Measurements from ENCODE around the gene SRP19.

DNA sequence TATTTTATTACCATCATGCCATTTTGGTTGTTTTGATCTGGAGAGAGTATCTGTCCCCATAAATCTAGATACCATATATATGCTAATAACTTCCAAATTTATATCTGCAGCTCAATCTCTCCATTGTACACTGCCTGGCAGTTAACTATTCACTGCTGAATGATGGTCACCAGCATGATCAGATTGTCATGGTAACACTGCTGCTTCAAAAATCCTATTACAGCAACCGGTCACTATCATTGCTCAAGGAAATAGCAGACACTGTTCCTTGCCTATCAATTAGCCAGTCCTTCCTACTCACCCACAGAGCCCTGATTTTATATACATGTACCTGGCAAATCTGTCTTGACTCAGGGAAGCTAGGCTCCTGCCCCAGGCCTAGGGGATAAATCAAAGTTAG, 49.4 kb downstream of the SRP19 start:
- TF ChIP-seq EZH2phosphoT487 (IDR thresholded peaks at IDR 0.05; ENCODE audit: unreplicated experiment) (no peak), CREB1 (CRISPR knock-in tag; IDR thresholded peaks at IDR 0.05; ENCODE audit: low read depth) (no peak), POLR2AphosphoS5 (IDR thresholded peaks at IDR 0.05; ENCODE audit: low read depth) (no peak), ZNF114 (CRISPR knock-in tag; IDR thresholded peaks at IDR 0.05) (no peak)
- TF ChIP-seq, protein P1, sequence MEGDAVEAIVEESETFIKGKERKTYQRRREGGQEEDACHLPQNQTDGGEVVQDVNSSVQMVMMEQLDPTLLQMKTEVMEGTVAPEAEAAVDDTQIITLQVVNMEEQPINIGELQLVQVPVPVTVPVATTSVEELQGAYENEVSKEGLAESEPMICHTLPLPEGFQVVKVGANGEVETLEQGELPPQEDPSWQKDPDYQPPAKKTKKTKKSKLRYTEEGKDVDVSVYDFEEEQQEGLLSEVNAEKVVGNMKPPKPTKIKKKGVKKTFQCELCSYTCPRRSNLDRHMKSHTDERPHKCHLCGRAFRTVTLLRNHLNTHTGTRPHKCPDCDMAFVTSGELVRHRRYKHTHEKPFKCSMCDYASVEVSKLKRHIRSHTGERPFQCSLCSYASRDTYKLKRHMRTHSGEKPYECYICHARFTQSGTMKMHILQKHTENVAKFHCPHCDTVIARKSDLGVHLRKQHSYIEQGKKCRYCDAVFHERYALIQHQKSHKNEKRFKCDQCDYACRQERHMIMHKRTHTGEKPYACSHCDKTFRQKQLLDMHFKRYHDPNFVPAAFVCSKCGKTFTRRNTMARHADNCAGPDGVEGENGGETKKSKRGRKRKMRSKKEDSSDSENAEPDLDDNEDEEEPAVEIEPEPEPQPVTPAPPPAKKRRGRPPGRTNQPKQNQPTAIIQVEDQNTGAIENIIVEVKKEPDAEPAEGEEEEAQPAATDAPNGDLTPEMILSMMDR (conservative IDR thresholded peaks at IDR 0.05; ENCODE audit: low read depth in 2 of 2), result no peak
- TF ChIP-seq, protein P2, sequence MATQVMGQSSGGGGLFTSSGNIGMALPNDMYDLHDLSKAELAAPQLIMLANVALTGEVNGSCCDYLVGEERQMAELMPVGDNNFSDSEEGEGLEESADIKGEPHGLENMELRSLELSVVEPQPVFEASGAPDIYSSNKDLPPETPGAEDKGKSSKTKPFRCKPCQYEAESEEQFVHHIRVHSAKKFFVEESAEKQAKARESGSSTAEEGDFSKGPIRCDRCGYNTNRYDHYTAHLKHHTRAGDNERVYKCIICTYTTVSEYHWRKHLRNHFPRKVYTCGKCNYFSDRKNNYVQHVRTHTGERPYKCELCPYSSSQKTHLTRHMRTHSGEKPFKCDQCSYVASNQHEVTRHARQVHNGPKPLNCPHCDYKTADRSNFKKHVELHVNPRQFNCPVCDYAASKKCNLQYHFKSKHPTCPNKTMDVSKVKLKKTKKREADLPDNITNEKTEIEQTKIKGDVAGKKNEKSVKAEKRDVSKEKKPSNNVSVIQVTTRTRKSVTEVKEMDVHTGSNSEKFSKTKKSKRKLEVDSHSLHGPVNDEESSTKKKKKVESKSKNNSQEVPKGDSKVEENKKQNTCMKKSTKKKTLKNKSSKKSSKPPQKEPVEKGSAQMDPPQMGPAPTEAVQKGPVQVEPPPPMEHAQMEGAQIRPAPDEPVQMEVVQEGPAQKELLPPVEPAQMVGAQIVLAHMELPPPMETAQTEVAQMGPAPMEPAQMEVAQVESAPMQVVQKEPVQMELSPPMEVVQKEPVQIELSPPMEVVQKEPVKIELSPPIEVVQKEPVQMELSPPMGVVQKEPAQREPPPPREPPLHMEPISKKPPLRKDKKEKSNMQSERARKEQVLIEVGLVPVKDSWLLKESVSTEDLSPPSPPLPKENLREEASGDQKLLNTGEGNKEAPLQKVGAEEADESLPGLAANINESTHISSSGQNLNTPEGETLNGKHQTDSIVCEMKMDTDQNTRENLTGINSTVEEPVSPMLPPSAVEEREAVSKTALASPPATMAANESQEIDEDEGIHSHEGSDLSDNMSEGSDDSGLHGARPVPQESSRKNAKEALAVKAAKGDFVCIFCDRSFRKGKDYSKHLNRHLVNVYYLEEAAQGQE (IDR thresholded peaks at IDR 0.05; ENCODE audit: unreplicated experiment), result no peak

Data from GM23338 (cell line).